Pons (tissue), 1 donor: ENCODE measurements around the gene CLK4.

Experiments
- DNase-seq: peaks from one replicate; pipeline ENCODE4 v3.0.0-alpha.2; 2016; ENCODE audit warnings: low spot score

The CLK4 gene

DNA sequence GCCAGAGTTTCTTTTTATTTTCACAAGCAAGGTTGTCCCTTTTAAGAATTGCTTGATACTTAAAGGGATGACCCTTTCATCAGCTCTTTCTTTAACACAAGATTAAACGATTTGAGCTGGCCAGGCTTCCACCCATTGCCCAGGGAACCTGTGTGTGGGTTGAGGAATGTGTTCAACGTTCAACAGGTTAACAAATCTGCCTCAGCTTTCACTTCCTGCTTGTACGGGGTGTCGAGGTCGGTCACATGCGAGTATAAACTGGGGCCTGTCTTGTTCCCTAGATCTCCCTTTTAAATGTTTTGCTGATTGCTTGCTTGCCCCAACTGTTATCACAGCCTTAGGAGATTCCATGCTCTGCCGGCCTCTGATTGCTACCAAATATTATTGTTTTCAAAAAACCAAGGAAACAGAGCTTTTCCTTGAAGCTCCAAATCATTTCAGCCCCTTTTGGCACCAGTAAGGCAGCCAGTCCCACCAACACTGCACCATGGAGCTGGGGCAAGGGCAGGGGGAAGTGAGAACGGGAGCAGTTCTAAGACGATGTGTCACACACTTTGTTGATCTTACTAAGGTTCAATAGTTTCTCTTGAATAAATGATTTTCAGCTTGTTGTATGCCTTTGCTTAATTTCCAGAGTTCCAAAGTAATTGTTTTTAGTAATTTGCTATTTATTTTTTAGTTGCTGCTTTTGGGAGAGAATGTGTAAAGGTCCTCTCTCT lies 10.7 kb upstream of the CLK4 start:
- DNase-seq, result peak; percentile 17

DNA sequence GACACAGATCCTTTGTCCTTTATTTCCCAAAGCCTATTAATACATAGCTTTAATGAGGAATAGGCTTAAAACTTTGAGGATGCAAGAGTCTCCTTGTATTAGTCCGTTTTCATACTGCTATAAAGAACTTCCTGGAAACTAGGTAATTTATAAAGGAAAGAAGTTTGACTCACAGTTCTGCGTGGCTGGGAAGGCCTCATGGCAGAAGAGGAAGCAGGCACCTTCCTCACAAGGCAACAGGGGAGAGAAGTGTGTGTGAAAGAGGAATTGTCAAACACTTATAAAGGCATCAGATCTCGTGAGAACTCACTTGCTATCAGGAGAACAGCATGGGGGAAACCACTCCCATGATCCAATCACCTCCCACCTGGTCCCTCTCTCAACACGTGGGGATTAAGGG lies 5.4 kb upstream of the CLK4 start:
- no peak for DNase-seq

DNA sequence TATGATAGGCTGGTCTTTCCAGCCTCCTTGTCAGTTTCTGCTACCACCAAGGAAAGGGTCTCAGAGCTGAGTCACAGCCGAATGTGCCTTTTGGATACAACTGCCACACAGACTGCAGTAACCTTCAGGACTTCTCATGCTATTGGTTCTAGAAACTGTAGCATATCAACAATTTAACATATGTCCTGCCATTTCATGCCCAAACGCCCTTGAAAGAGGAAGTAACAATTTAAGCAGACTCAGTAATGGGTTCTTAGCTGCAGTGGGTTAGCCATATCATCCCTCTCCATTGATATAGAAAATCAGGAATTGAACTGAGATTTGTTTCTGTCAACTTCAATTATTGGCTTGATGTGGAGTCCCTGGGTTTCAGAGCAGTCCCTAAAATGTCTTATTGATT lies 4.1 kb upstream of the CLK4 start:
- DNase-seq, result no peak

DNA sequence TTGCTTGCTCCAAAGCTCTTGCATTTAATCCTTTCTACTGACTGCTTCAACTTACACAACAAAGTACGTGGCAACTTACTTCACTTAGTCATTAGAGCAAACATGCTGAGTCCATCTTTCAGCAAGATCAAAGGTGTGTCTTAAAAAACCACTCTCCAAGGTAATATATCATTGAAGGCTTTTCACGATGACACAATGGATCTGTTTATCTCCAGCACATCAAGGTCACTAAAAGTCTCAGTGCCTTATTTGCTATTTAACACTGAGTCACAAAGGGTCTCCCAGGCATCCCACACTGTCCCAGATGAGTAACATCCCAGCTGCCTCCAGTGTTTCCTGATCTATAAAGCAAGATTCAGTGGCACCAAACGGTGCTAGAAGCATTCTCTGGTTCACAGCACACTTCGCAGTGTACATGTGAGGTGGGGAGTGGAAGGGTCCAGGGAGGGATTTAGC lies 3.7 kb upstream of the CLK4 start:
- no peak for DNase-seq

DNA sequence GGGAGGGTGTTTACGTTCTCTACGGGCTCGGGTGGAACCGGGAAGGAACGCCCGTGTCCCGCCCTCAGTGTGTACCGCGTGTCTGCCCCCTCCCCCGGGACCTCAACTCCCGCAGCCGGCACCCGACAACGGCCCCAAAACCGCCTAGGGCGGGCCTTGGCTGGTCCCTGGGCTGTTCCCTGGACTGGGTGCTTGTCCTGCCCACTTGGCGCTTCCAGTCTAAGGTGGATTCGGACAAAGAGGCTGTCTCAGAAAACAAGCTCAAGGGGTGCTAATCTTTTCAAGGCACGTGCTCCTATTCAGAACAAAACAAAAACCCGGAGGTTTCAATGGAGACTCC lies 379 bp upstream of the CLK4 start:
- peak; percentile 48 for DNase-seq

DNA sequence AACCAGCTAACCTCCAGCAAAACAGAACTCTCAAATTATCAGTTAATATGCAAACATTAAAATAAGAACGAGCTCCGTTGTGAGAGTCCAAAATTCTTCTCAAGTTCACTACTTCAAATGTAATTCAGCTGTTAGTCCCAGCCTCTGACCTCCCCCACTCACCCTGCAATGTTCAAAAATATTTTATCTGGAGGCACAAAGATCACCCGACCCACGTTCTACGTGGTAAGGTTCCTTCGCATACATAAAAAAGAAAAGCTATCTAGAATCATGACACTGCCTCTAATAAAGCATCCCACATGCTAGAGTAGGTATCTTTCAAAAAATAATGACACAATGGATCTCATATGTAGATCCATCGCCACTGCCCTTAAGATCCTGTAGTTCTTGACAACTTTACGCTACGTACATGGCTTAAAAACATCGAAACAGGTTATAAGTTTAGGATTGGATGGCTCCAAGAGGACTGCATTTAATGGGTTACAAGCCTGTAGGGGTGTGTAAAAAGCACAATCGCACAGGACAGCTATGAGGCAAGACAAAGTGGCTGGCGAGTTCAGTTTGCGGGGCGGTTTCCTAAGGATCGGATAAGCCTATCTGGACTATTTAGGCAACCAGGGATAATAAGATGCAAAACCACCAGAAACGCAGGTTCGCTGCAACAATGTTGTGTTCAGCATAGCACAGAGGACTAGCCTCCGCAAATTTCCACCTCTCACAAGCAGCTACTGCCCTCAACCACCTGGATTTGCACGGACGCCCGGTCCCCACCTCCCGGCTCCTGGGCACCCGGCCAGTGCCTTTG lies 969 bp downstream of the CLK4 start:
- DNase-seq, result peak; percentile 70

DNA sequence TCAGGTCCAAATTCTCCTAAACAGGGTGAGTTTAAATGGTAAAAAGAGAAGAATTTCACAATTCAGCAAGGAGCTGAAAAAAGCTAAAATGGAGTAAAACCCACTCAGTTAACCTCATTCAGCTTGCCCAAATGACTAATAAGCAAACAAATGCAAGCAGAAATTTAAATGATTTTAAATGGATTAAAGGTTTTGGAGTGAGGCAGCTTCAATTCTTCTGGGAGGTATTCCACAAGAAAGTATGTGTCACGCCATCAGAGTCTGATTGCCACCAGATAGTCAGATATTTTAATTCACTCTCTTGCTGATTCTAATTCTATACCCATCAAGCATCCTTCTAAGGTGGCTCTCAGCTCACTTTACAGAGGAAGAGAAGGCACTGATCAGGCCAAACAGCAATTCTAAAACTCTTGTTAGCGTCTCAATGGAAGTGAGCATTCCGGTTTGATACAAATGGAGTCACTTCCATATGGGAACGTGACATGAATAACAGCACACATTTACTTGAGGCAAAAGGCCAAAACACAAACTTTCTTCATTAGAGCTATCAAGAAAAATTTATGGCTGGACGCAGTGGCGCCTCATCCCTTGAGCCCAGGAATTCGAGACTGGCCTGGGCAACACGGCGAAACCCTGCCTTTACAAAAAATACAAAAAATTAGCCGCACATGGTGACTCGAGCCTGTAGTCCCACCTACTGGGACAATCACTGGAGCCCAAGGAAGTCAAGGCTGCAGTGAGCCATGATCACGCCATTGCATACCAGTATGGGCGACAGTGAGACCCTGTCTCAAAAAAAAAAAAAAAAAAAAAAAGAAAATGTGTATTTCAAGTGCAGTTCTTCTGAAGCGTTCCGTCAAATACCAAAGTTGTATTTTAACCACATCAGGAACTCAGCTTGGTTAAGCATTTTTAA lies 2.0 kb downstream of the CLK4 start:
- DNase-seq, result peak; percentile 25

DNA sequence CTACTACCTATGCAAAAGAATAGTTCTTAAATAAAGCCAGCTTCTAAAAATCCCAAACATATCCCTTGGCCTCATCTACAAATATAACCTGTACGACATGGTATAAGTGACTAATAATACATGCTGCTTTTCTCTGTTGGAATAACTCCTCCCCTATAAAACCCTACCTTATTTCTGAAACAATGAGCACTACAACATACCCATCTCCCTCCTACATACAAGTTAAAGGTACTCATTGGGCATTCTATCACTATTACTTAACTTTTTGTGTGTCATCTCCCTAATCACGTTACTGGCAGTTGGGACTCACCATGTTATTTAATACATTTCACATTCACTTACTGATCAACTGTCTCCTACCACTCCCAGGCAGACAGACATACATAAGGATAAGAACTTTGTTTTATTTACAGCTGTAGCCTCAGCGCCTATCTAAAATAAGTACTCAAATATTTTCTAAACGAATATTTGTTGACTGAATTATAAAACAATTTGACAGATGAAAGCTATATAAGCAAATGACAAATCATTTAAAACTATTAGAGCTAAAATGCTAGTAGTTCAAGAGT lies 4.1 kb downstream of the CLK4 start:
- DNase-seq, result no peak

DNA sequence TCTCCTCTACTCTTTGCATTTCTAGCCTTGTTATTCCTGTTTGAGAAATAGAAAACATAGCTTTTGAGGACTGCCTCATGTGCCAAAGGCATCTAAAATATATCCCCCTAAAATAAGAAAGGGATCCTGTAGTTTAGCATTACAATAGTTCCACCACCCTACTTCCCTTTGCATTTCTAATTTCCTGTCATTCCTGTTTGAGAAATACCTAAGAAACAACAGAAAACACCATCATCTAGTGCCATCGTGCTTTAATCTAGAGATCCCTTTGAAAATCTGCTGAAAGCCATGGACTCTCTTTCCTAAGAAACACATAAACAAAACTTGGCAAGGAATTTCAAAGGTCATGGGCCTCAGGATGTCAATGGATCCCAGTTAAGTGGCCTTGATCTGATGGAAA lies 7.5 kb downstream of the CLK4 start:
- DNase-seq, result no peak

DNA sequence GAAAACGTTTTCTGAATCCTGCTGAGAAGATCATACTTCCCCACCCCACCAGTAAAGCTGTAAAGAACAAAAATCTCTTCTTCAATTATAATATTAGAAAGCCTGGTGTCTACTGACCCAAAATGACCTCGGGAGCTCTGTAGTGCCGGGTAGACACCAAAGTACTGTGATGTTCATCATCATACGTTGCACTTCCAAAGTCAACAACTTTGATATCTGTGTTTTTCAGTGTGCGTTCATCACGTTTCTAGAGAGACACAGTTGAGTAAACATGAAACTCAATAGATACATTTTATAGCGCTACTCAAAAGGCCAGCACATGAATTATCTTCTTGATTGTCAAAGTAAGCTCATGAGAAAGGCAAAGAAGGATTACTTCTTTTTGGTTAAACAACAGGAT lies 14.6 kb downstream of the CLK4 start:
- no peak for DNase-seq

DNA sequence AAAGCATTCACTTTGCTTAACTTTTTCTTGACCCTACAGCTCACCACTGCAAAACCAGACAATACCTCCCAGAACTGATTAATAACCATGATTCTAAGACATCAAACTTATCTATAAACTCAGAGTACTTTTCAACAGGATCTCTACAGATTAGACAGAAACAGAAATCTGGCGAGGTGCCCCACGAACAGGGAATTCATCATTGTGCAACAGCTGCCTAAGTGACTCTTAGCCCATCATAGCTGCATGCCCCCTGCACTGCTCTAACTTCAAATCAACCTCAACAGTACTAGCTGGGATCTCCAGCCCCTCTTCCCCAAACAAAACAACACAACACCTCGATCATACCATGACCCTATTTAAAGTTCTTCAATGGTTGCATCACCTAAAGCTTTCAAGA lies 20.6 kb downstream of the CLK4 start:
- no peak for DNase-seq

DNA sequence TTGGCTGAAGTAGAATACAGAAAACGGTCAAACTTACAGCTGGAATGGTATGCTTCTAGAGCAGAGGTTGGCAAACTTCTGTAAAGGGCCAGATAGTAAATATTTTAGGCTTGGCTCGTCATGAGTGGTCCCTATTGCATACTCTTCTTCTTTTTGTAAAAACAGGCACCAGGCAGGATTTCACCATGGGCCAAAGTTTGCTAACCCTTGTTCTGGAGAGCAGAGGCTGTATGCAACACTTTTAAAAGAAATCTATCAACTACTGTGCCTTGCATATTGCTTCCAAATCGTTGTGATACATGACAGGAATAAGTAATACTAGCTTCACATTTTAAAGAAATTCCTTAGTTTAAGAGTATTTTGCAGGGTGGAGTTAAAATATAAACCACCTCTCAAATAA lies 21.1 kb downstream of the CLK4 start:
- DNase-seq, result no peak

DNA sequence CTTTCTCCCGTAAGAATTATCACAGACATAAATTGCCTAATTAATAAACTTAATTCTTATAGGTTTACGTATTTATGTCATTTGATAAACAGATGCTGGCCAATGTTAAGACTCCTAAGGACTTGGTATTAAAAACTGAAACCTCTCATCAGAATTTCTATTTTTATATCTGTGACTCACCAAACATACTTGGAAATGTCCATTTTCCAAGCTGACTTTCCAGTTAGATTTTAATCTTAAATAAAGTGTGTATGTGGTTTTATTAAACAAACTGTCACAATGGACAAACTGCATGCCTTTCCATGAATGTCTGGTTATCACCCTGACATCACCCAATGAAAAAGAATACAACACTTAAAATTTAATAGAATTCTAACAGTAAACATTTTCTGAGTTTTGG lies 24.1 kb downstream of the CLK4 start:
- no peak for DNase-seq

DNA sequence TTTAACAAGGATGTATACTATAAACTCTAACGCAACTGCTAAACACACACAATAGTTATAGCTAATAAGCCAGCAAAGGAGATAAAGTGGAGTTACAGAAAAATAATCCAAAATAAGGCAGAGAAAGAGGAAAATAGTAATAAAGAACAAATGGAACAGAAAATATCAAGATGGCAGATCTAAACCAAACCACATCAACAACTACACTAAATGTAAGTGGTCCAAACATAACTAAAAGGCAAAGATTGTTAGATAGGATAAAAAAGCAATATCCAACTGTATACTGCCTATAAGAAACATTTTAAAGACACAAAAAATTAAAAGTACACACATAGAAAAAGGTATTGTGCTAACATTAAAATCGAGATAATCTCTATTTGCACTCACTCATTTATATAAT lies 31.1 kb downstream of the CLK4 start:
- no peak for DNase-seq

DNA sequence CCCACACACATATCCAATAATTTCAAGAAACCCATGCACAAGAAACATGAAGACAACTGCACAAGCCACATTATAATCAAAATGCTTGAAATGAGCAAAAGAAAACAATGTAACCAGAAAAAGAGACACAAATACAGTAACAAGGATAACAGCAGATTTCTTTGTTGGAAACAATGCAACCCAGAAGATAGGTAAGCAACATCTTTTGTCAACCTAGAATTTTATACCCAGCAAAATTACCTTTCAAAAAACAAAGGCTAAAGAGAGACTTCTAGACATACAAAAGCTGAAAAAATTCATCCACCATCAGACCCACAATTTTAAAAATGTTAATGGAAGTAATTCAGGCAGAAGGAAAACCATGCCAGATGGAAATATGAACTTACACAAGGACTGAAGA lies 31.7 kb downstream of the CLK4 start:
- no peak for DNase-seq

DNA sequence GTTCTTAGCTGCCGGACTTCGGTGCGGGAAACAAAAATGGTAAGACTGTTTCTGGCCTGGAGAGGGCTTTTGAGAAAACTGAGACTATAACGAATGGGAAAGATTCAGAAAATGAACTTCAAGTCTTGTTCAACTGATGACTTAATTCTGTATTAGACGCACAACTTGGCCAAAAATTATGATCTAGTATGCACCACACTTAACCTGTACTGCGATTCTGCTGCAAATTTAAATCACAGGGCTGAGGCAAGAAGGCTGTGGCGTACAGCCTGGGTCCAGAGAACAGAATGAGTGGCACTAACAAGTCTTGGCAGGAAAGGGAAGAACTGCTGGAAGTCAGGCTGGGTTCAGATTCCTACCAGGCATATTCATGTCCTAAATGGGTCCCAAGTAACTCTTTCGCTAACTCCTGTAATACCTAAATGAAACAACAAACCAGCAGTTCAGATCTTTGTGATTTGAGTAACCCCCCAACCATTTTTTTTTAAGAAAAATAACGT lies 35.9 kb downstream of the CLK4 start:
- peak; percentile 8 for DNase-seq

DNA sequence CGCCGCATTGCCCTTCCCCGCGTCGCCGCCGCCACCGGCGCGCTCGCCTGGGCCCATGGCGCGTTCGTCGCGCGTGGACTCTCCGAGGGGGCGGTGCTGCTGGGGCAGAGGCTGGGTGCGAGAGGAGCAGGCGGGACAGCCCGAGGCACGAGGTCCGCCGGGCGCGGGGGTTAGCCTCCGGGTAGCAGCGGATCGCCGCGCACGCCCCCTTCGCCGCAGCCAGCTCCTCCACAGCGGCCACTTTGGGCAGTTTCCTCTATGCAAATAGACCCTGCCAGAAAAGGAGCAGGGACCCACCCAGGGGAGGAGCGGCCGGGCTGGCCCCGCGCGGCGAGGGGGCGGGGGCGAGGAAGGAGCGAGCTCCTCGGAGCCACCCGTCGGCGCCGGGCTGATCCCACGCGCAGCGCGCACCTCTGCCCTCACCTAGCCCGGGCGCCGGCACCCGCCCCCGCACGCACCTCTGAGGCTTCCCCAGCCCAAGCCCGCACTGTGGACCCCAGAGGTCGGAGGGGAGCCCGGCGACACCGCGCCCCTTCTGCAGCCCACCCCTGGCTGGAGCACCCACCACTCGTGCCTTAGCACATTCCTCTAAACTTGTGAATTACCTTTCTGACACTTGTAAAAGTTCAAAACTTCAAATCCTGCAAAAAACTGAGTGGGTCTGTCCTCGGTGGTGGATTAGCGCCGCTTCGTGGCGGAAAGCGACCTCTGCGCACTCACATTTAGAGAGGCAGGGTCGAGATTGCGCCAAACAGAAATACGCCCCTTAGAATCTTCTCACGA lies 36.5 kb downstream of the CLK4 start, which contains the start of gene COL23A1:
TSS of gene COL23A1 (minus strand) at position 253 of the 783 bp plus-strand sequence.
- DNase-seq, result peak; percentile 27

DNA sequence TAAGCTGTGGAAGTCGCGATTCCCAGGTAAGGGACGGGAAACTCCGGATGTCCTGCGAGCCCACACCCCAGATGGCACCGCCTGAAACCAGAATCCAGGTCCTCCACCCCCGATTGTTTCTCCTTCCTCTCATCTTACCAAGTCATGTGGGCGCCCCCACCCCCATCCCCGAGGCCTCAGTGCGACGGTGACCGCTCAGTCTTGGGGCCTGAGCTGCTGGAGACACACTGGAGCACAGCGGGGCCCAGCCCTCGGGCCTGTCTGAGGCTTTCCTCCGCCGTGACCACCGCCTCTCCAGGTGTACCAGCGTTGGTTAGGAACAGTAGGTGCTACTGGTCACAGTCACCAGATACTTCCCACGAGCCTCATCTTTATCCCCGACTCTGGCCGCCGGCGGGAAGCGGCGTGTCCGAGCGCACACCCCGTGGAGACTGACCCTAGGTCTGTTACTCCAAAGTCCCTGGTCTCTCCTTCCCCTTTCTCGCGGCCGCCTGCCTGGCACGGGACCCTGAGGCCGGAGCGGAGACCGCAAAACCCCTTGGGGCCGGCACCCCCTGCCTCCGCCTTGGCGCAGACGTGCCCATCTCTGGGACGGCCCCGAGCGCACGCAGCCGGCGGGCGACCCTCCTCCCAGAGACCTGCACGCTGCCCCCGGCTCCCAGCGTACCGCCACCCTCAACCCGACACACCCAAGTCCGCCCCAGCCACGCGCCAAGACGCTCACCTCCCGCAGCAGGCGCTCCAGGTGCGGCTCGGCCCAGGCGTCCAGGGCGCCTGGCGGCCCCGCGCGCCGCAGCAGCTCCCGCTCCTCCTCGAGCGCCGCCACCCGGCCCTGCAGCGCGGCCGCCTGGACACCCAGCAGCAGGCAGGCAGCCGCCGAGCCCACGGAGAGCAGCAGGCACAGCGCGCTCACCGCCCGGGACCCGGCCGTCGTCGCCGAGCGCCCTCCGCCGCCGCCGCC lies 37.4 kb downstream of the CLK4 start:
- DNase-seq, result no peak

DNA sequence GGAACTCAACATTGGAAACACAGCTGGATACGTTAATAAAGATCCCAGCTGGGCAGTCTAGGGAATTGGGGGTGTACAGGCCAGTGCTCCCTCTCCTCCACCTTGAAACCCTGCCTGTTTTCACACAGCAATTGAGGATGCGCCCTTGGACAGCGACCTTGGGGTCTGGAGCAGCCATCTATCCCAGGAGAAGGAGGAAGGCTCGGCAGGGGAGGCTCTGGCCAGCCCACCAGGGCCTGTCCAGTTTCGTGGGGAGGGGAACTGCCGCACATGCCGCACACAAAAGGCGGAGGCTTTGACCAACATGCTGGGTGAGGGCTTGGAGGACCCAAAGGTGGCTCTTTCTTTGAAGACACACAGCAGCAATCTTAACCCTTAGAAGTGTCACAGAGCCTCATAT lies 38.1 kb downstream of the CLK4 start:
- no peak for DNase-seq
